ENCODE measurements around the gene PLCD3. TPM values are rescaled to one million over a fixed set of nuclear protein-coding genes. Genes with fewer than 3 reads are reported as not detected.
A peak's percentile ranks its signal among the peaks of the same experiment; 100 is the strongest.

The PLCD3 gene
- total and polyA plus RNA-seq, 9 of the 15 experiments (the other 6 are each of a cell fraction or from before 2014, with no cell fraction given): 0.20 to 22.6 (median 7.5) TPM

DNA sequence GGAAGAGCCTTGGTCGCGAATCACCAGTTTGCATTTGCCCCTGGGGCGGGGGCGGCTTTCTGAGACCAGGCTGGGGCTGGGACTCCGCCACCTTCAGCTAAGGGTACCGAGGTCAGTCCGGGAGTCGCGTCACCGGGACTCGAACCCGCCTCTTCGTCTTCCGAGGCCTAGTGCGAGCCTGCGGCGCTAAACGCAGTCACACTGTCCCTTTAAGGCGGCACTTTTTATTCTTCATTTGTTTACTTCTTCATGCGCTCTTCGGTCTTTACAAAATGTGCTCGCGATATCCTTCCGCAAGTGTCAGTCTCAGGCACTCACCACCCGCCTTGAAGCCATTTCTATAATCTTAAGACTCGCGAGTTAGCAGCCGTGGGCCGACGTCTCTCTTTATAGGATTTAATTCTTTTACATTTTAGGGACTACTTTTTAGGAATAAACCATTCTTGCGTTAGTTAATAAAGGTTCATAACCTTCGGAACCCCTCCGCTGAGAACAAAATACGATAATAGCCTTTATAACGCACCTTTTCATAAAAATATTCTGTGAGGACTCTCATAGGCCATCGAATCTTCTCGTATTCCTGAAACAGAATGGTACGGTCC is 15.4 kb upstream of the PLCD3 start (continued):
- TF ChIP-seq ZBTB2 (IDR thresholded peaks at IDR 0.05) (no peak), POLR2H (tag; IDR thresholded peaks at IDR 0.05; ENCODE audit: low read depth) (no peak), CBX3 (IDR thresholded peaks at IDR 0.05; ENCODE audit: borderline replicate concordance in 1 of 2, low read length in 2 of 2) (peak in 1 of 2 experiments; percentile 75; a peak in 1 of 3 replicates), NFIX (CRISPR knock-in tag; IDR thresholded peaks at IDR 0.05; ENCODE audit: low read depth) (no peak), FOXA1 (IDR thresholded peaks at IDR 0.05; ENCODE audit: borderline replicate concordance) (no peak), EZH2 (IDR thresholded peaks at IDR 0.05; ENCODE audit: borderline replicate concordance, low read depth, low read length) (no peak), ZNF212 (CRISPR knock-in tag; IDR thresholded peaks at IDR 0.05) (no peak), SIRT6 (IDR thresholded peaks at IDR 0.05; ENCODE audit: low read depth, low read length) (no peak), PATZ1 (CRISPR knock-in tag; IDR thresholded peaks at IDR 0.05; ENCODE audit: borderline replicate concordance) (peak; percentile 76; the same call in 1 of the 2 replicates), TEAD4 (IDR thresholded peaks at IDR 0.05; ENCODE audit: low read length) (peak; percentile 64), TEAD4 (CRISPR knock-in tag; IDR thresholded peaks at IDR 0.05; ENCODE audit: borderline replicate concordance) (no peak), STAG1 (CRISPR knock-in tag; IDR thresholded peaks at IDR 0.05; ENCODE audit: borderline replicate concordance) (no peak), PRPF4 (IDR thresholded peaks at IDR 0.05; ENCODE audit: insufficient read depth, low read depth, low read length, poor library complexity, severe bottlenecking) (no peak), VEZF1 (CRISPR knock-in tag; IDR thresholded peaks at IDR 0.05) (peak; percentile 45), ZNF512 (tag; IDR thresholded peaks at IDR 0.05) (no peak), SREBF2 (CRISPR knock-in tag; IDR thresholded peaks at IDR 0.05) (no peak)
- TF ChIP-seq, protein P1, sequence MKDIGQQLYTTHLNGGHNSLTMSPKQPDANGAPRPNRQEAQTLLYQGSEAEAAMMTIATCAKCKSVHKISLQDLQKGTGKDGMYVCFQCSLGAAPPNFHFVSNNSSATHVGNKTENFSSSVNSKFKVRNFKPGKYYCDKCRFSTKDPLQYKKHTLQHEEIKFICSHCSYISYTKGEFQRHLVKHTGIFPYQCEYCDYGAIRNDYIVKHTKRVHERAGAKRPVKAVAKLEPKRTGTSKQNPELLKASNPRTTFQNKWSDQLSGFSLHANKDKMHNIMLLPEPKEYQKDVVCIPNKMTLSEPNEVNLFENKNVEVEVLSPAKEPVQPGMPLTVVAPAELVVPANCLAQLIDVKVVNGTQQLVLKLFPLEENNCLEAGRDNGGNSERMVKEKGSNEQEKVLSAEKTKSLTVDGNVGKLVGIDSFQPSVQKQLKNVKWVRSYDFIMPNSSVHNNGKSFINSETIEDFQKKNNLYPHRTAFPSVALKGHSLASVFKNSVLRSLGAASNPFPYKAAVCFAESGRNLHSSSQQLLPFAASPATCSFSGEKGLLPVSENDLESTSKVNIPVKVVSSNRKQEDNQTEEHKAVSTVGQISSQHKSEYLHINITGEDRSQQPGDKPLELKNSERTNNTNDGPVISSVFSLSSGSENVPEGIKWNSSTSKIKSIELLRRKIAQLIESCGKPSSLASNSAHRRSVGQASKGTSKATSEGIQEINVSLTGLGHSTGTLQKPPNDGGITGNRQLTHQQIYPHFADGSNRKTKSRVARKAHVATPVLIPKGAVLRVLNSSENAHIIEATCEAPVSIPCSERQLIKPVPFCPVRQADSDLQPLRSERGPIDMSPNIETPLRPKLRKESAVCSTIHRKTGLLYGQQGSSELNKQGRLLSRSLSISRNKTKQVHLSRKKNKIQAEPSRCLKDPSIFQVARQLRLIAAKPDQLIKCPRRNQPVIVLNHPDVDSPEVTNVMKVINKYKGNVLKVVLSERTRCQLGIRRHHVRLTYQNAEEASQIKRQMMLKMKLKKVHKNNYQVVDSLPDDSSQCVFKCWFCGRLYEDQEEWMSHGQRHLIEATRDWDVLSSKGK (CRISPR knock-in tag; IDR thresholded peaks at IDR 0.05): no peak

All from K562 (cell line).